Measurements from ENCODE around the gene RNF103.

DNA sequence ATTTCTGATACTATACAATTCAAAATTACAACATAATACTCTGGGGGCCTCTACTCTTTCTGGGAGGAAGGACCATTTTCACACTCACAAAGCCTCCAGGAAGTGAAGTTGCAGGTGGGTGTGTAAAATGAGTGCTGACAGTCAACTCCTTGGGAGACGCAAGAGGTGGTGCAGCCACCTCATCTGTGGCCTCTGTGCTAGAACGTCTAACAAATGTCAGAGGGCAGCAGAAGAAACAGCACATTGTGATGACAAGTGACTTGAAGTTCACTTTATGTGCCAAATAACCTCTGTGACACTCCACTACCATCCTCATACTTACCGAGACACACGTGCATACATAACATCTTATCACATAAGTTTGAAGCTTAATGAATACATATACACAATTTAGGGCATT, 10.2 kb downstream of the RNF103 start:
- TF ChIP-seq TAF1 (IDR thresholded peaks at IDR 0.05; ENCODE audit: low read depth) (no peak), NFIC (IDR thresholded peaks at IDR 0.05) (no peak), FOXM1 (IDR thresholded peaks at IDR 0.05; ENCODE audit: borderline replicate concordance, low read depth) (no peak), EP300 (IDR thresholded peaks at IDR 0.05; ENCODE audit: borderline replicate concordance) (no peak)
- TF ChIP-seq, protein P1, sequence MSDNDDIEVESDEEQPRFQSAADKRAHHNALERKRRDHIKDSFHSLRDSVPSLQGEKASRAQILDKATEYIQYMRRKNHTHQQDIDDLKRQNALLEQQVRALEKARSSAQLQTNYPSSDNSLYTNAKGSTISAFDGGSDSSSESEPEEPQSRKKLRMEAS (IDR thresholded peaks at IDR 0.05) = no peak
